GM21529 (cell line): ENCODE results near the gene NKX2-4.

Source experiments
- ATAC-seq: cut with Tn5 transposase; IDR thresholded peaks from one replicate; pipeline ENCODE4 v1.9.1; 2021; ENCODE audit not compliant: unreplicated experiment

Gene NKX2-4

DNA sequence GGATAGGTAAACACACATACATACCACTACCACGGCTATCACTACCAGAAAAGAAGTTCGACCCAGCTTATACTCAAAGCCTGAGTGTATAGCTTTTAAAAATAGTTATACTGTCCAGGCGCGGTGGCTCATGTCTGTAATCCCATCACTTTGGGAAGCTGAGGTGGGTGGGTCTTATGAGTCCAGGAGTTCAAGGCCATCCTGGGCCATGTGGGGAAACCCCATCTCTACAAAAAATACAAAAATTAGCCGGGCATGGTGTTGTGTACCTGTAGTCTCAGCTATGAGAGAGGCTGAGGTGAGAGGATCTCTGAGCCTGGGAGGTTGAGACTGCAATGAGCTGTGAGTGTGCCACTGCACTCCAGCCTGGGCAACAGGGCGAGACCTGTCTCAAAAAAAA, 32.9 kb downstream of the NKX2-4 start:
- ATAC-seq = no peak

DNA sequence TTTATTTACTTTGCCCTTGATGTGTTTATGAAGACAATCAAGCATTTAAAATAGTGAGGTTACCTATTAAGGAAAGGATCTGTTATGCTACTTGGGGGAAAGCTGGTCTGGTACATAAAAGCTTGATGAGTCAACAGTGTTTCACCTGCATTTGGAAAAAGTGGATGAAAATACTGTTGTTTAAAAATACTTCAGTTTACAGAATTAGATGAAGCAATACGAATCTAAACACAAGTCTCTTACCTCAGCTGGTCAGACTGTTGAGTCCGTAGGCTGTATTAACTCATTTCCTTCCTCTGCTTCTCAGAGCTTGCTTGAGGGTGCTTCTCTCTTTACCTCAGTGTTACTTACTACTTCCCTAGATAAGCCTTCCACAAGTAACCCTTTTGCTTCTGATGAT, 36.1 kb downstream of the NKX2-4 start:
- no peak for ATAC-seq

GRCh38 chr20:21360705-21361104, 36.6 kb downstream of the NKX2-4 start:
- ATAC-seq = no peak

DNA sequence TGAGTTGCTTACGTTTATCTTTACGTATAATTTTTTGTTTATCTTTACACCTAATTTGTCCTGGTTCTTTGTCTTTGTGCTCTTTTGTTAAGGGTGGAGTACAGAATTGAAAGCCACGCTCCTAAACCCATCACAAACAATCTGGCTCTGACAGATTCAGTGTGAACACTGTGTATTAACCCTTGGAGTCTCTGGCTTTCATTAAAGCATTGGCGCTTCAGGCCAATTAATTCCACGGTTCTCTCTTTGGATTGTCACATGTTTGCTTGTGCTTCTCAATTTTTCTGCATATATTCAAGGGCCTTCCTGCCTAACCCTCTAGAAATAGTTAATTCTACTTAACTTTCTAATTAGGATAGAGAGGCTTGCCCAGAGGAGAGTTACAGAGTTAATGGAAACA, 38.6 kb downstream of the NKX2-4 start:
- ATAC-seq = no peak

DNA sequence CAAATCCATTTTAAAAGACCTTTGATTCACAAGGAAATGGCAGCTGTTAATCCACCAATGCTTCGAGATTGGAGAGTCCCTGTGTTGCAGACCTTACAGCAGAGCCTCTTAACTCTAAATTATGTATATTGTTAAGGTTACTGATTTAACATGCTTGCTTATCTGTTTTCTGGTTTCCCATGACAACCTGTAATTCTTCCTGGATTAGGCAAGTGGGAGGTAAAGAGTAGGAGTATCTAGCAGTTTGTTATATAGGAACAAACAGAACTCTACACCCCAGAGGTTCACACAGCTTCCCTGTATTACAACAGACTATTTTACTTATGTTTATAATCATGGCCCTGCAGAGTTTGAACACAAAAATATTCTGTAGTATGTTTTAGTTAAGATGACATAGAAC, 39.5 kb downstream of the NKX2-4 start:
- ATAC-seq = no peak

- no peak for ATAC-seq
Observed at GRCh38 chr20:21356386-21356785, 40.9 kb downstream of the NKX2-4 start.

GRCh38 chr20:21355981-21356380, 41.3 kb downstream of the NKX2-4 start:
- ATAC-seq = no peak

GRCh38 chr20:21353236-21353635, 44.1 kb downstream of the NKX2-4 start:
- ATAC-seq = no peak

DNA sequence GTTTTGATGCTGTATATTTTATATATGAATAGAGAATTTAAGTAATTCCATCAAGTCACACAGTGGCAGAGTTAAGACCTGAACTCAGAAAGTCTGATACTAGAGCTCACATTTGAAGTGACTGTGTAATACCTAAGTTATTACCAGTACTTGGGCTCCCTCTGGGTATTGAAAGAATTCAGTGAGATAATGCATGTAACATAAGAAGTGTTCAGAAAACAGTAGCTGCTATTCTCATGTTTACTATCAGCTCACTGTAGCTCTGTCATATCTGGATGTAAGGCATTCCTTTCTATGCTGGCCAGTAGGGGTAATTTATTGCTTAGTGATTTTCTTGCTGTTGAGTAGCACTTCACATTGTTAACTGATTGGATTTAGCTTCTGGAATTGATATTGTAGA, 44.6 kb downstream of the NKX2-4 start:
- ATAC-seq = no peak
